Measurements from ENCODE around the gene KLHDC4.

GRCh38 chr16:87713451-87714229 is 52.1 kb downstream of the KLHDC4 start:
- TF ChIP-seq RFX5 (IDR thresholded peaks at IDR 0.05) (no peak), EP300 (IDR thresholded peaks at IDR 0.05) (no peak), RAD21 (conservative IDR thresholded peaks at IDR 0.05 in 1 of 2, IDR thresholded peaks at IDR 0.05 in 1 of 2) (no peak), E2F6 (IDR thresholded peaks at IDR 0.05; ENCODE audit: borderline replicate concordance, low read depth) (no peak), ESRRA (IDR thresholded peaks at IDR 0.05; ENCODE audit: borderline replicate concordance, low read length) (no peak), CBX8 (IDR thresholded peaks at IDR 0.05) (no peak), POLR2A (IDR thresholded peaks at IDR 0.05; ENCODE audit: low read length) (no peak)
- TF ChIP-seq, protein P1, sequence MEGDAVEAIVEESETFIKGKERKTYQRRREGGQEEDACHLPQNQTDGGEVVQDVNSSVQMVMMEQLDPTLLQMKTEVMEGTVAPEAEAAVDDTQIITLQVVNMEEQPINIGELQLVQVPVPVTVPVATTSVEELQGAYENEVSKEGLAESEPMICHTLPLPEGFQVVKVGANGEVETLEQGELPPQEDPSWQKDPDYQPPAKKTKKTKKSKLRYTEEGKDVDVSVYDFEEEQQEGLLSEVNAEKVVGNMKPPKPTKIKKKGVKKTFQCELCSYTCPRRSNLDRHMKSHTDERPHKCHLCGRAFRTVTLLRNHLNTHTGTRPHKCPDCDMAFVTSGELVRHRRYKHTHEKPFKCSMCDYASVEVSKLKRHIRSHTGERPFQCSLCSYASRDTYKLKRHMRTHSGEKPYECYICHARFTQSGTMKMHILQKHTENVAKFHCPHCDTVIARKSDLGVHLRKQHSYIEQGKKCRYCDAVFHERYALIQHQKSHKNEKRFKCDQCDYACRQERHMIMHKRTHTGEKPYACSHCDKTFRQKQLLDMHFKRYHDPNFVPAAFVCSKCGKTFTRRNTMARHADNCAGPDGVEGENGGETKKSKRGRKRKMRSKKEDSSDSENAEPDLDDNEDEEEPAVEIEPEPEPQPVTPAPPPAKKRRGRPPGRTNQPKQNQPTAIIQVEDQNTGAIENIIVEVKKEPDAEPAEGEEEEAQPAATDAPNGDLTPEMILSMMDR (IDR thresholded peaks at IDR 0.05) = no peak
- TF ChIP-seq, protein P2, sequence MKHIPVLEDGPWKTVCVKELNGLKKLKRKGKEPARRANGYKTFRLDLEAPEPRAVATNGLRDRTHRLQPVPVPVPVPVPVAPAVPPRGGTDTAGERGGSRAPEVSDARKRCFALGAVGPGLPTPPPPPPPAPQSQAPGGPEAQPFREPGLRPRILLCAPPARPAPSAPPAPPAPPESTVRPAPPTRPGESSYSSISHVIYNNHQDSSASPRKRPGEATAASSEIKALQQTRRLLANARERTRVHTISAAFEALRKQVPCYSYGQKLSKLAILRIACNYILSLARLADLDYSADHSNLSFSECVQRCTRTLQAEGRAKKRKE (CRISPR knock-in tag; IDR thresholded peaks at IDR 0.05; ENCODE audit: low read depth) = no peak
